ENCODE measurements around the gene LNP1. TPM values are rescaled to one million over a fixed set of nuclear protein-coding genes. Genes with fewer than 3 reads are reported as not detected.

Gene LNP1
- total RNA-seq, 6 donors from 2014 or later = 1.4 to 5.2 (median 2.1) TPM

DNA sequence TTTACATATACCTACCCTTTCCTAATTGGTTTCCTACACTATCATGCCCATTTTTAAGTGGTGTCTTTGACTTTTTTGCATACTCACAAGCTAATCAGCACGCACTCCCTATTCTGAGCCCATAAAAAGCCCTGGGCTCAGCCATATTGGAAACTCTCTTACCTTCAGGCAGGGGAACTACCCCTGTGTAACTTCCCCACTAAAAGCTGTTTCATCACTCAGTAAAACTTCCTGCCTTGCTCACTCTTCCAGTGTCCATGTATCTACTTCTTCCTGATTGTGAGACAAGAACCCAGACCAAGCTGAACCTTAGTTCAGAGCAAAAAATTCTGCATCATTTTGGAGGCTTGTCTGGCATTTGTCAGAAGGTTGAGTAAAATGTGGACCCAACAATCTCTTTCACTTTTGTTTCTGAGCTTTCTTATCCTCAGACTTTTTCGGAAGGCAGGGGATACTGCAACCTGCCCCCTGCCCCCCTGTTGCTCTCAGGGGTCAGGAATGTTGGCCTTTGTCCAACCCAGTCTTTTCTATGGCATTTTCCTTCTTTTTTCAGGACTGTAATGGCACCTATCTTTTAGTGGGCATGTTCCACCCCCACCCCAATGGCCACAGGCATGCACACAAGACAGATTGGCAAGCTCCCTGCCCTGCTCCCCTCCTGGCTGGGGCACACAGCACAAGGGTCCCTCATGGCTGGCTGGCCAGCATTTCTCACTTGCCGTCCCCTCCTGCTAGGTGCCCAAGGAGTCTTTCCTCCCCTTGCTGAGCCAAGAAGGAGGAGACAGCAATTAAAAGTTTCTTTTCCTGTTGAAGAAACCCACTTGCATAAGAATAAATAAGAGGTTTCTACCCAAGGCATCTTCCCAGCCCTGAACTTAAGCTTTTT is 64.8 kb downstream of the LNP1 start:
- DNase-seq (peak in 1 of 2 donors; percentile 13), ATAC-seq (ENCODE audit: low FRiP score in 2 of 2) (no peak)
- H3K27me3 ChIP-seq = no peaks in the 10 kb centered on the region
- peaks cover 0 to 3% (median 0%) of the 10 kb centered on the region in 4 donors for H3K9me3 ChIP-seq
- H3K4me1 ChIP-seq = peaks cover 0 to 8% (median 3%) of the 10 kb centered on the region in 4 donors
- no peaks in the 10 kb centered on the region for H3K36me3 ChIP-seq
- 61 to 79% methylated on average over 3 of the region's 3 CpGs for WGBS, 2 donors
- H3K27ac ChIP-seq = no peak overlapping the region
- TF ChIP-seq POLR2AphosphoS5 (IDR thresholded peaks at IDR 0.05) (no peak), POLR2A (IDR thresholded peaks at IDR 0.05) (no peak), EP300 (IDR thresholded peaks at IDR 0.05) (no peak)
- TF ChIP-seq, protein P1, sequence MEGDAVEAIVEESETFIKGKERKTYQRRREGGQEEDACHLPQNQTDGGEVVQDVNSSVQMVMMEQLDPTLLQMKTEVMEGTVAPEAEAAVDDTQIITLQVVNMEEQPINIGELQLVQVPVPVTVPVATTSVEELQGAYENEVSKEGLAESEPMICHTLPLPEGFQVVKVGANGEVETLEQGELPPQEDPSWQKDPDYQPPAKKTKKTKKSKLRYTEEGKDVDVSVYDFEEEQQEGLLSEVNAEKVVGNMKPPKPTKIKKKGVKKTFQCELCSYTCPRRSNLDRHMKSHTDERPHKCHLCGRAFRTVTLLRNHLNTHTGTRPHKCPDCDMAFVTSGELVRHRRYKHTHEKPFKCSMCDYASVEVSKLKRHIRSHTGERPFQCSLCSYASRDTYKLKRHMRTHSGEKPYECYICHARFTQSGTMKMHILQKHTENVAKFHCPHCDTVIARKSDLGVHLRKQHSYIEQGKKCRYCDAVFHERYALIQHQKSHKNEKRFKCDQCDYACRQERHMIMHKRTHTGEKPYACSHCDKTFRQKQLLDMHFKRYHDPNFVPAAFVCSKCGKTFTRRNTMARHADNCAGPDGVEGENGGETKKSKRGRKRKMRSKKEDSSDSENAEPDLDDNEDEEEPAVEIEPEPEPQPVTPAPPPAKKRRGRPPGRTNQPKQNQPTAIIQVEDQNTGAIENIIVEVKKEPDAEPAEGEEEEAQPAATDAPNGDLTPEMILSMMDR (IDR thresholded peaks at IDR 0.05) = no peak
- no peak overlapping the region for H3K4me3 ChIP-seq

- Histone ChIP-seq H3K9me3 (peaks cover 0 to 3% (median 0%) of the 10 kb centered on the region in 4 donors), H3K36me3 (no peaks in the 10 kb centered on the region), H3K27me3 (no peaks in the 10 kb centered on the region), H3K4me3 (no peak overlapping the region), H3K27ac (no peak overlapping the region), H3K4me1 (peaks cover 0 to 8% (median 3%) of the 10 kb centered on the region in 4 donors)
- DNase-seq (no peak), ATAC-seq (ENCODE audit: low FRiP score in 2 of 2) (no peak)
- WGBS, 2 donors = 79 to 100% methylated on average over 1 of the region's 1 CpG
- TF ChIP-seq POLR2A (IDR thresholded peaks at IDR 0.05) = no peak
- TF ChIP-seq, protein P1 (IDR thresholded peaks at IDR 0.05) = no peak
- TF ChIP-seq EP300 (IDR thresholded peaks at IDR 0.05) = no peak
- TF ChIP-seq POLR2AphosphoS5 (IDR thresholded peaks at IDR 0.05) = no peak
Observed at GRCh38 chr3:100467133-100467532, 65.8 kb downstream of the LNP1 start.

DNA sequence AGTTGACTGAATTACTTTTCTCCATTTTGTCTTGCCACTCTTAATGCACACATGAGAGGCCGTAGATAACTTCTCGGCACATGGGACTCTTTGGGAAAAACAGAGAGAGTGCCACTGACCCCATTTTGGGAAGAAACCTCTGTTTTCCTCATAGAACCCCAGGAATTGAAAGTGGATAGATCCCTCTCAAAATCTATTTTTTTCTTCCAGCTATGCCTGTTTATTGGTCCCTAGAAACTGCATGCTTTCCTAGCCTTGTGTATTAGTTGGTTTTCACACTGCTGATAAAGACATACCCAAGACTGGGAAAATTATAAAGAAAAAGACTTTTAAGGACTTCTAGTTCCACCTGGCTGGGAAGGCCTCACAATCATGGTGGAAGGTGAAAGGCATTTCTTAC is 67.3 kb downstream of the LNP1 start:
- no peaks in the 10 kb centered on the region for H3K36me3 ChIP-seq
- H3K4me3 ChIP-seq = no peak overlapping the region
- H3K27me3 ChIP-seq = no peaks in the 10 kb centered on the region
- TF ChIP-seq POLR2A (IDR thresholded peaks at IDR 0.05) = no peak
- TF ChIP-seq, protein P1 (IDR thresholded peaks at IDR 0.05) = no peak
- TF ChIP-seq POLR2AphosphoS5 (IDR thresholded peaks at IDR 0.05) = no peak
- no peak for TF ChIP-seq EP300 (IDR thresholded peaks at IDR 0.05)
- ATAC-seq (ENCODE audit: low FRiP score in 2 of 2) (no peak), DNase-seq (no peak)
- H3K9me3 ChIP-seq = peaks cover 0 to 3% (median 0%) of the 10 kb centered on the region in 4 donors
- WGBS, 2 donors = 99 to 100% methylated on average over 2 of the region's 2 CpGs
- no peak overlapping the region for H3K27ac ChIP-seq
- peaks cover 0 to 8% (median 3%) of the 10 kb centered on the region in 4 donors for H3K4me1 ChIP-seq

DNA sequence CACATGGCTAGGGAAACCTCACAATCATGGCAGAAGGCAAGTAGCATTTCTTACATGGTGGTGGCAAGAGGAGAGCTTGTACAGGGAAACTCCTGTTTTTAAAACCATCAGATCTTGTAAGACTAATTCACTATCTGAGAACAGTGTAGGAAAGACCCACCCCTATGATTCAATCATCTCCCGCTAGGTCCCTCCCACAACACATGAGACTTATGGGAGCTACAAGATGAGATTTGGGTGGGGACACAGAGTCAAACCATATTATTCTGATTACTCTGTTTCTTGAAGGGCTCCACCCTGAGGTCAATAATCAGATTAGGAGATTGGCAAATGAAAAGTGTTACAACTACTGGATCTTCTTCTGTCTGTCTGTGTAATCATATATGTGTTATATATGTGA is 69.6 kb downstream of the LNP1 start:
- Histone ChIP-seq H3K27ac (no peak overlapping the region), H3K4me1 (peaks cover 0 to 8% (median 2%) of the 10 kb centered on the region in 4 donors), H3K36me3 (no peaks in the 10 kb centered on the region), H3K27me3 (no peaks in the 10 kb centered on the region), H3K9me3 (peaks cover 0 to 3% (median 0%) of the 10 kb centered on the region in 4 donors), H3K4me3 (no peak overlapping the region)
- DNase-seq (no peak), ATAC-seq (ENCODE audit: low FRiP score in 2 of 2) (no peak)
- no peak for TF ChIP-seq POLR2AphosphoS5 (IDR thresholded peaks at IDR 0.05)
- TF ChIP-seq EP300 (IDR thresholded peaks at IDR 0.05) = no peak
- TF ChIP-seq, protein P1 (IDR thresholded peaks at IDR 0.05) = no peak
- no peak for TF ChIP-seq POLR2A (IDR thresholded peaks at IDR 0.05)
- 90 to 94% methylated on average over 1 of the region's 1 CpG for WGBS, 2 donors
